Common myeloid progenitor, CD34-positive (primary cell): ENCODE data around the gene KRTAP10-12.

Source experiments
- CTCF ChIA-PET: fragments of 350-600 bp; sonication (Branson Sonifier 250); formaldehyde crosslinking; loops from one replicate; lab custom pipeline; 2021; ENCODE audit warnings: antibody characterized with exemption; lab: Charles Lee
- POLR2A ChIA-PET: fragments of 350-600 bp; sonication (Branson Sonifier 250); formaldehyde crosslinking; loops from one replicate; lab custom pipeline; 2021; ENCODE audit warnings: antibody characterized with exemption; lab: Charles Lee
- DNase-seq, 3 donors: peaks; one replicate each; pipeline versions ENCODE4 v3.0.0 to v3.0.0-alpha.2; 2013
- H3K27ac ChIP-seq, 2 experiments: 1 replicate in 1 of 2; 2 replicates in 1 of 2; pipeline ENCODE4 v1.7.0; 2013; ENCODE audit warnings: inconsistent platforms in 2 of 2, low read length in 2 of 2, mild to moderate bottlenecking in 2 of 2, low read depth in 1 of 2, moderate library complexity in 1 of 2; ENCODE audit not compliant: severe bottlenecking in 2 of 2, insufficient read depth in 1 of 2, poor library complexity in 1 of 2
- H3K27me3 ChIP-seq, 5 experiments: replicated peaks in 2 of 5; 1 replicate in 3 of 5; 2 replicates in 2 of 5; pipeline versions ENCODE4 v1.6.1 to v1.7.0; 2013; ENCODE audit warnings: low read length in 4 of 5, mild to moderate bottlenecking in 2 of 5, moderate library complexity in 2 of 5, inconsistent platforms in 1 of 5; ENCODE audit not compliant: insufficient read depth in 5 of 5, control insufficient read depth in 4 of 5
- H3K36me3 ChIP-seq, 4 experiments: 1 replicate in 2 of 4; 2 replicates in 2 of 4; pipeline versions ENCODE4 v1.6.1 to v1.7.0; 2013; ENCODE audit warnings: low read length in 3 of 4, control low read depth in 1 of 4, mild to moderate bottlenecking in 1 of 4; ENCODE audit not compliant: control insufficient read depth in 4 of 4, insufficient read depth in 4 of 4
- H3K4me1 ChIP-seq, 4 experiments: 1 replicate in 3 of 4; 2 replicates in 1 of 4; pipeline versions ENCODE4 v1.6.1 to v1.7.1; 2013; ENCODE audit warnings: low read length in 3 of 4, mild to moderate bottlenecking in 3 of 4, control low read depth in 1 of 4, inconsistent platforms in 1 of 4, moderate library complexity in 1 of 4; ENCODE audit not compliant: control insufficient read depth in 4 of 4, insufficient read depth in 4 of 4; ENCODE audit errors: control extremely low read depth in 1 of 4
- H3K4me3 ChIP-seq, 7 experiments: 1 replicate in 4 of 7; 2 replicates in 3 of 7; pipeline versions ENCODE4 v1.5.1 to v1.7.0; 2013; ENCODE audit warnings: mild to moderate bottlenecking in 7 of 7, low read length in 6 of 7, moderate library complexity in 6 of 7, inconsistent platforms in 2 of 7, low read depth in 2 of 7, control low read depth in 1 of 7; ENCODE audit not compliant: insufficient read depth in 4 of 7, control insufficient read depth in 1 of 7; ENCODE audit errors: extremely low read depth in 1 of 7
- H3K9me3 ChIP-seq, 5 experiments: 1 replicate in 4 of 5; 2 replicates in 1 of 5; pipeline versions ENCODE4 v1.6.1 to v1.7.1; 2013; ENCODE audit warnings: low read length in 4 of 5, mild to moderate bottlenecking in 2 of 5, inconsistent platforms in 1 of 5, low read depth in 1 of 5, moderate library complexity in 1 of 5; ENCODE audit not compliant: control insufficient read depth in 4 of 5, insufficient read depth in 2 of 5; ENCODE audit errors: control extremely low read depth in 1 of 5
- WGBS: methylation state at CpG from one replicate; pipeline ENCODE4 v1.1.5; 2013; ENCODE audit not compliant: insufficient coverage; 5-methylcytosine and 5-hydroxymethylcytosine counted together

KRTAP10-12 gene

GRCh38 chr21:44699502-44700001, 2.6 kb downstream of the KRTAP10-12 start:
- Histone ChIP-seq H3K36me3 (no peaks in the 10 kb centered on the region), H3K4me1 (no peaks in the 10 kb centered on the region), H3K27ac (no peak overlapping the region), H3K9me3 (peaks cover 0 to 4% (median under 1%) of the 10 kb centered on the region in 5 experiments), H3K4me3 (no peak overlapping the region), H3K27me3 (peaks cover 0 to 98% (median 26%) of the 10 kb centered on the region in 5 experiments)
- POLR2A ChIA-PET: no interaction called here
- CTCF ChIA-PET: no interaction called here
- no peak for DNase-seq
- 54% methylated on average over 17 of the region's 17 CpGs for WGBS

- no peaks in the 10 kb centered on the region for H3K4me1 ChIP-seq
- ChIA-PET CTCF (no interaction called here), POLR2A (no interaction called here)
- no peaks in the 10 kb centered on the region for H3K36me3 ChIP-seq
- no peak overlapping the region for H3K4me3 ChIP-seq
- peaks cover 0 to 94% (median 26%) of the 10 kb centered on the region in 5 experiments for H3K27me3 ChIP-seq
- no peak overlapping the region for H3K27ac ChIP-seq
- H3K9me3 ChIP-seq: peaks cover 0 to 5% (median 4%) of the 10 kb centered on the region in 5 experiments
- WGBS: 70% methylated on average over 14 of the region's 21 CpGs
- no peak for DNase-seq
Measured at GRCh38 chr21:44700101-44701022, 3.4 kb downstream of the KRTAP10-12 start.

- POLR2A ChIA-PET: no interaction called here
- no peak overlapping the region for H3K4me3 ChIP-seq
- DNase-seq: no peak
- H3K27me3 ChIP-seq: peaks cover 0 to 89% (median 26%) of the 10 kb centered on the region in 5 experiments
- 86% methylated on average over 12 of the region's 14 CpGs for WGBS
- H3K36me3 ChIP-seq: peaks cover 0 to 2% (median 0%) of the 10 kb centered on the region in 4 experiments
- H3K9me3 ChIP-seq: peaks cover 0 to 7% (median 5%) of the 10 kb centered on the region in 5 experiments
- no peaks in the 10 kb centered on the region for H3K4me1 ChIP-seq
- no peak overlapping the region for H3K27ac ChIP-seq
- CTCF ChIA-PET: no interaction called here
Measured at GRCh38 chr21:44701023-44701400, 4.0 kb downstream of the KRTAP10-12 start.

GRCh38 chr21:44701541-44701940, 4.6 kb downstream of the KRTAP10-12 start:
- peaks cover 0 to 12% (median 10%) of the 10 kb centered on the region in 5 experiments for H3K9me3 ChIP-seq
- H3K4me1 ChIP-seq: no peaks in the 10 kb centered on the region
- peaks cover 0 to 89% (median 30%) of the 10 kb centered on the region in 5 experiments for H3K27me3 ChIP-seq
- 45% methylated on average over 12 of the region's 12 CpGs for WGBS
- ChIA-PET POLR2A (interaction anchor here (0.6 kb wide), 1 partner anchor 119 kb away, joined by 3 read pairs; no protein-coding TSS in a partner anchor), CTCF (no interaction called here)
- H3K4me3 ChIP-seq: no peak overlapping the region
- peaks cover 0 to 4% (median 0%) of the 10 kb centered on the region in 4 experiments for H3K36me3 ChIP-seq
- no peak overlapping the region for H3K27ac ChIP-seq
- no peak for DNase-seq

GRCh38 chr21:44702111-44702972, 5.4 kb downstream of the KRTAP10-12 start:
- Histone ChIP-seq H3K36me3 (peaks cover 0 to 4% (median 0%) of the 10 kb centered on the region in 4 experiments), H3K27me3 (peaks cover 0 to 91% (median 30%) of the 10 kb centered on the region in 5 experiments), H3K4me3 (no peak overlapping the region), H3K4me1 (no peaks in the 10 kb centered on the region), H3K9me3 (peaks cover 0 to 13% (median 10%) of the 10 kb centered on the region in 5 experiments), H3K27ac (no peak overlapping the region)
- CTCF ChIA-PET: no interaction called here
- no peak for DNase-seq
- POLR2A ChIA-PET: no interaction called here
- 79% methylated on average over 19 of the region's 22 CpGs for WGBS

- H3K4me1 ChIP-seq: no peaks in the 10 kb centered on the region
- no peak overlapping the region for H3K4me3 ChIP-seq
- H3K9me3 ChIP-seq: peaks cover 0 to 13% (median 10%) of the 10 kb centered on the region in 5 experiments
- peaks cover 0 to 4% (median 0%) of the 10 kb centered on the region in 4 experiments for H3K36me3 ChIP-seq
- ChIA-PET CTCF (no interaction called here), POLR2A (no interaction called here)
- peaks cover 0 to 91% (median 33%) of the 10 kb centered on the region in 5 experiments for H3K27me3 ChIP-seq
- no peak for DNase-seq
- whole genome bisulfite sequencing: 52% methylated on average over 16 of the region's 16 CpGs
- no peak overlapping the region for H3K27ac ChIP-seq
Measured at GRCh38 chr21:44702973-44703730, 6.2 kb downstream of the KRTAP10-12 start.
